NCI-H1694 treated with DMSO at 0.1 percent for 48 hours (cell line): Measurements from ENCODE around the gene UVSSA.
A peak's percentile ranks its signal among the peaks of the same experiment; 100 is the strongest.

Experiments used
- DNase-seq: peaks from one replicate; lab custom pipeline; 2025; lab: John Stamatoyannopoulos, UW

Gene UVSSA

GRCh38 chr4:1346781-1347409, at the start of gene UVSSA:
TSS of gene UVSSA (plus strand) at chr4:1347208. CDS start at chr4:1348092, 884 bp downstream.
- peak; percentile 93 for DNase-seq

- no peak for DNase-seq
These were observed 49.3 kb upstream of the UVSSA start for GRCh38 chr4:1297456-1298325.

GRCh38 chr4:1298461-1298860, 48.5 kb upstream of the UVSSA start:
- DNase-seq, result no peak

- DNase-seq, result no peak
These were observed 47.6 kb upstream of the UVSSA start for GRCh38 chr4:1299301-1299860.

- no peak for DNase-seq
These were observed 46.2 kb upstream of the UVSSA start for GRCh38 chr4:1300466-1301455.

GRCh38 chr4:1302159-1302558, 44.8 kb upstream of the UVSSA start:
- DNase-seq, result no peak

- no peak for DNase-seq
These were observed 41.7 kb upstream of the UVSSA start for GRCh38 chr4:1305261-1305711.

GRCh38 chr4:1305781-1306455, 41.1 kb upstream of the UVSSA start:
- DNase-seq, result no peak

GRCh38 chr4:1307951-1308735, 38.9 kb upstream of the UVSSA start:
- DNase-seq, result no peak

- no peak for DNase-seq
These were observed 37.6 kb upstream of the UVSSA start for GRCh38 chr4:1309261-1310010.

GRCh38 chr4:1310031-1310795, 36.8 kb upstream of the UVSSA start:
- no peak for DNase-seq

GRCh38 chr4:1310796-1311631, 36.0 kb upstream of the UVSSA start:
- no peak for DNase-seq

- no peak for DNase-seq
These were observed 34.0 kb upstream of the UVSSA start for GRCh38 chr4:1312821-1313640.

- no peak for DNase-seq
These were observed 31.7 kb upstream of the UVSSA start for GRCh38 chr4:1315306-1315705.

GRCh38 chr4:1315836-1316536, 31.0 kb upstream of the UVSSA start:
- no peak for DNase-seq

GRCh38 chr4:1316537-1317168, 30.4 kb upstream of the UVSSA start:
- DNase-seq, result no peak
